Peyer's patch (tissue), 4 donors: ENCODE data around the gene PARP1. TPM values are rescaled to one million over a fixed set of nuclear protein-coding genes. Genes with fewer than 3 reads are reported as not detected.

Experiments
- DNase-seq, 3 donors: peaks; one replicate each; pipeline ENCODE4 v3.0.0-alpha.2; 2017 to 2019
- H3K27ac ChIP-seq, 4 donors: fragments of 200-600 bp; sonication (generic); one replicate each; pipeline ENCODE4 v1.5.1; 2016 to 2019
- H3K27me3 ChIP-seq, 2 donors: fragments of 200-600 bp; sonication (generic); one replicate each; pipeline ENCODE4 v1.5.1; 2019
- H3K36me3 ChIP-seq, 3 donors: fragments of 200-600 bp; sonication (generic); one replicate each; pipeline ENCODE4 v1.5.1; 2016 to 2019
- H3K4me1 ChIP-seq, 4 donors: fragments of 200-600 bp; sonication (generic); one replicate each; pipeline ENCODE4 v1.5.1; 2016 to 2019
- H3K4me3 ChIP-seq, 4 donors: fragments of 200-600 bp; sonication (generic); 1 replicate in 3 of 4; 2 replicates in 1 of 4; pipeline ENCODE4 v1.5.1; 2016 to 2019; ENCODE audit warnings: mild to moderate bottlenecking in 1 of 4
- H3K9me3 ChIP-seq, 4 donors: fragments of 200-600 bp; sonication (generic); one replicate each; pipeline ENCODE4 v1.5.1; 2016 to 2019; ENCODE audit warnings: mild to moderate bottlenecking in 1 of 4
- CTCF ChIP-seq, 6 experiments: fragments of 450-650 bp in 4 of 6; fragments of 200-600 bp in 2 of 6; sonication (generic) in 1 of 6; IDR thresholded peaks; one replicate each; pipeline ENCODE4 v1.5.1; 2017 to 2019; ENCODE audit warnings: antibody characterized with exemption in 6 of 6, mild to moderate bottlenecking in 3 of 6, moderate library complexity in 1 of 6
- POLR2A ChIP-seq, 2 donors: fragments of 450-650 bp; IDR thresholded peaks; one replicate each; pipeline ENCODE4 v1.5.1; 2017; ENCODE audit warnings: antibody characterized with exemption in 2 of 2, mild to moderate bottlenecking in 2 of 2, moderate library complexity in 2 of 2
- total RNA-seq, 4 donors: library from RNA; depleted of rRNA; stranded (reverse); fragments of >200 nt; gene quantifications; one replicate each; pipeline ENCODE4 v1.1.0, GENCODE V29; 2016

PARP1 gene
- total RNA-seq, 4 donors from 2014 or later = 25.2 to 145 (median 54.4) TPM

GRCh38 chr1:226417830-226418546 lies 10.1 kb upstream of the PARP1 start:
- DNase-seq = no peak
- Histone ChIP-seq H3K27ac (no peak overlapping the region), H3K4me1 (no peaks in the 10 kb centered on the region), H3K4me3 (no peak overlapping the region), H3K27me3 (no peaks in the 10 kb centered on the region), H3K9me3 (no peaks in the 10 kb centered on the region), H3K36me3 (no peaks in the 10 kb centered on the region)
- TF ChIP-seq CTCF (IDR thresholded peaks at IDR 0.05) = no peak
- no peak for TF ChIP-seq POLR2A (IDR thresholded peaks at IDR 0.05)

GRCh38 chr1:226417350-226417749 lies 9.5 kb upstream of the PARP1 start:
- Histone ChIP-seq H3K27ac (no peak overlapping the region), H3K4me3 (no peak overlapping the region), H3K4me1 (no peaks in the 10 kb centered on the region), H3K9me3 (no peaks in the 10 kb centered on the region), H3K36me3 (no peaks in the 10 kb centered on the region), H3K27me3 (no peaks in the 10 kb centered on the region)
- DNase-seq = no peak
- TF ChIP-seq CTCF (IDR thresholded peaks at IDR 0.05) (no peak), POLR2A (IDR thresholded peaks at IDR 0.05) (no peak)

- DNase-seq = no peak
- H3K4me3 ChIP-seq = no peak overlapping the region
- H3K27me3 ChIP-seq = no peaks in the 10 kb centered on the region
- no peaks in the 10 kb centered on the region for H3K4me1 ChIP-seq
- no peak overlapping the region for H3K27ac ChIP-seq
- no peaks in the 10 kb centered on the region for H3K9me3 ChIP-seq
- TF ChIP-seq CTCF (IDR thresholded peaks at IDR 0.05) (no peak), POLR2A (IDR thresholded peaks at IDR 0.05) (no peak)
- H3K36me3 ChIP-seq = no peaks in the 10 kb centered on the region
These were observed 6.3 kb upstream of the PARP1 start for GRCh38 chr1:226414098-226414698.

GRCh38 chr1:226411619-226412018 lies 3.7 kb upstream of the PARP1 start:
- no peak overlapping the region for H3K27ac ChIP-seq
- no peaks in the 10 kb centered on the region for H3K27me3 ChIP-seq
- H3K4me1 ChIP-seq = peaks cover 0 to 6% (median 0%) of the 10 kb centered on the region in 4 donors
- no peaks in the 10 kb centered on the region for H3K36me3 ChIP-seq
- TF ChIP-seq CTCF (IDR thresholded peaks at IDR 0.05) (no peak), POLR2A (IDR thresholded peaks at IDR 0.05) (no peak)
- no peak for DNase-seq
- no peak overlapping the region for H3K4me3 ChIP-seq
- H3K9me3 ChIP-seq = no peaks in the 10 kb centered on the region

- TF ChIP-seq CTCF (IDR thresholded peaks at IDR 0.05) = no peak
- no peak for TF ChIP-seq POLR2A (IDR thresholded peaks at IDR 0.05)
- no peak overlapping the region for H3K4me3 ChIP-seq
- H3K4me1 ChIP-seq = peaks cover 0 to 12% (median under 1%) of the 10 kb centered on the region in 4 donors
- H3K36me3 ChIP-seq = no peaks in the 10 kb centered on the region
- DNase-seq = no peak
- H3K27ac ChIP-seq = no peak overlapping the region
- no peaks in the 10 kb centered on the region for H3K9me3 ChIP-seq
- no peaks in the 10 kb centered on the region for H3K27me3 ChIP-seq
These were observed 3.1 kb upstream of the PARP1 start for GRCh38 chr1:226410958-226411357.
